NCI-H1694 (cell line): Measurements from ENCODE around the gene GDF9.
A peak's percentile ranks its signal among the peaks of the same experiment; 100 is the strongest.

Experiments used
- DNase-seq: peaks from one replicate; lab custom pipeline; 2025; lab: John Stamatoyannopoulos, UW

Gene GDF9

DNA sequence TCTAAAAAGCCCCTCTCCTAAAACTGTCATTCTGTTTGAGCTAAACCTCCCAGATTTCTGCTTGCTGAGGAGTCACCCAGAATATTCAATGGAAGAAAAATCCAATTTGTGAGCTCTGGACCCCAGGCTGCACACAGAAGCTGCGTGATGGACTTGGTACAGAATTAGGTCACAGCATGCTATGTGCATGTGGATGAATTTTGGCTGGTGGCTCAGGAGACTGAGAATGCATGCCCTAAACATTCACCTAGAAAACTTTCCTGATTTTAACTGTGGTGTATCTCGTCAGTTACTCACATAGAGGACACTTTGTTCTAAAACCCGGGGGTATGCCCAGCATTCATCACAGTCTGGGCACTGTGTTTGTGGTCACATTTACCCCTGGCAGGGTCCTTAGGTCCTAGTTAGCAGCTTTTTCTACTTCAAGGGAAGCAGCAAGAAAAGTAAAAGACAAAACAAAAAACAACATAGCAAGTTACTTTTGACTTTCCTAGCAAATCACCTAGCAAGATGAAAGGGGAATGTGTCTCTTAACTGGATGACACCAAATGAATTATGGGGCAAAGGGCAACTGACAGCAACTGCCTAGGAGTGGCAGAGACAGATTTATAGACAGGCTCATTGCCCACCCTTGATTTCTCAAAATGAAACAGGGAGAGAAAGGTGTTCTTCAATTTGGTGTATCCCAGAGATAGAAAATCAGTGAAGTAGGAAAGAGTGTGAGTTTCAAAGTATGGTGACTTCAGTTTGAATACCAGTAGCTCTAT lies 27.6 kb downstream of the GDF9 start:
- DNase-seq: no peak

DNA sequence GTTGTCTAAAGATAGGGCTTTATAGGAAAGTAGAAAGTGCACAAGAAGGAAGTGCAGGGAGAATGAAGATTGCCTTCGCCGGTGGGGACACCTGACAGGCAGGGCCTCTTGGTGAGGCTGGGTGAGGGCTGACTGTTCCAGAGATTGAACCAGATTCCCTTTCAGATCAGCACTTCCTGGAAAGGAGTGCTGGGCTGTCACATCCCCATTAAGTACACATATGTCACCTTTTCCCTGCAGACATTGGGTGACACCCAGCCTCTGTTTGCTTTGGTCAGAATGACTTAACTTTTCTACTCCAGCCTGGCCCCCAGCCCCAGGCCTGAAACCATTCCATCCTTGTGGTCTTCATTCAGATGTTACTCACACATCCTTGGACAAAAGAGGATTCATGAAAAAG lies 28.4 kb downstream of the GDF9 start:
- no peak for DNase-seq

GRCh38 chr5:132836852-132837251 lies 29.4 kb downstream of the GDF9 start:
- no peak for DNase-seq

- no peak for DNase-seq
Observed at GRCh38 chr5:132834057-132834456, 32.2 kb downstream of the GDF9 start.

DNA sequence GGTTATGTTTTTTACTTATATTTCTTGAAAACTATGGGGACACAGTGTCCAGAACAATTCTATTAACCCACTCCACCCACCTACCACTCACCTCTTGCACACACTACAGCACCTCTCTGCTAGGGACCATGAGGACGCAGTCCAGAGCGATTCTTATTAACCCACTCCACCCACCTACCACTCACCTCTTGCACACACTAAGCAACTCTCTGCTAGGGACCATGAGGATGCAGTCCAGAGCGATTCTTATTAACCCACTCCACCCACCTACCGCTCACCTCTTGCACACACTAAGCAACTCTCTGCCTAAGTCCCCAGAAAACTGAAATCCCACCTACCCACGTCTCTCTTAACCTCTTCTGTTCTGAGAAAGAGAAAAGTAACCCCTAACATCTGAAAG lies 33.7 kb downstream of the GDF9 start:
- no peak for DNase-seq

DNA sequence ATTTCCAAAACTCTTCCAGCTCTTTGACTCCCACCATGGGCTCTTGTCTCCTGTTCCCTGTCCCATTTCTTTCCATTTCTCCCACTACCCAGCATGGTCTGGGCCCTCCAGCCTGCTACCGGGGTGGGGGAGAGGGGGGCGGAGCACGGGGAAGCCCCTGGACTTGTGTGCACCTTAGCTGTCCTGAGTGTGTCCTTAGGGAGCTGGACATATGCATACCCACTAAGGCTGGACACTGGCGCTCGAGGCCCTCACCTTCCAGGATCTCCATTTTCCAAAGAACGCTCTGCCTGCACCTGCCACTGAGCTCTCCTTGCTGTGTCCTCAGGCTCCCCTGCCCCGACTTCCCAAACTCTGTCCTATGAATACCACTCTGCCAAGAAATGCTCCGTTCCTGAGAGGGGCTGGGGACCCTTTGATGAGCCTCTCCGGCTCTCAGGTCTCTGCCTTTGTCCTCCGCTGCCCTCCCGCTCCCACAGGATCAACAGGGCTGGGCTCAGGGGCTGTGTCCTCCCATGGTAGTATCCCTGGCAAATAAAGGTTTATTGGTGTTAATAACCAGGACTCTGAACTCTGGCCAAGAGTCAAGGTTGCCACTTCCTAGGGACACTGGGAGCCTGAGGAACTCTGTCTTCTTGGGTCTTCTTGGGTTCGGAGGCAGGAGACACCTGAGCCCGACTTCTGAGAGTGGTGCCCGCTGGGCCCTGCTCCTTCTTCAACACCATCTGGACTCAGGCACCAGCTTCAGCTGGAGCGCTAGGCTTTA lies 35.0 kb downstream of the GDF9 start:
- DNase-seq: no peak

GRCh38 chr5:132830436-132831094 lies 35.7 kb downstream of the GDF9 start, which contains the start of gene SHROOM1:
Gene SHROOM1 (minus strand): TSS chr5:132830647. CDS start chr5:132826140, 4,507 bp downstream.
- no peak for DNase-seq

- DNase-seq: peak; percentile 21
Observed at GRCh38 chr5:132829742-132830435, 36.4 kb downstream of the GDF9 start.

DNA sequence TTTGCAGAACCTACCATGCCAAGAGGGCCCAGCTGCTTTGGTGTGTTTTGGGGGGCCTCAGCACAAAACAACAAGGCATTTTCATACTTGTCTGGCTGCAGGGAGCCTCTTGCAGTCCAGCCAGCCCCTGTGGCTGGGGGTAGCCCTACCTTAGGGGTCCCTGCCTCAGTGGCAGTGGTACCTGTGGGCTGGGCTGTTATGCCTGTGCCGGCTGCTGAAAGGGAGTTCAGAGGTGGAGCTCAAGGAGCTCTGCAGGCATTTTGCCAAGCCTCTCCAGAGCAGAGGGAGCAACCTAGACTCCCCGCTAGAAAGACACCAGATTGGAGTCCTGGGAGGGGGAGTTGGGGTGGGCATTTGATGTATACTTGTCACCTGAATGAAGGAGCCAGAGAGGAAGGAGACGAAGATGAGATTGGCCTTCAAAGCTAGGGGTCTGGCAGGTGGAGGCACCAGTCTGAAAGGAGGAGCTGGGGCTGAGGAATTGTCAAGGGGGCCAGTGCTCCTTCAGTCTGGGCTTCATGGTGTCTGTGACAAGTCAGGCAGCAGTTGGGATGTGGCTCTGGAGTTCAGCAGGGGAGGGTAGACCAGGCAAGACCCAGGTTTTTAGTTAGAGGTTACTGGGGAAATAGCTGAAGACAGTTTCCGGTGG lies 37.3 kb downstream of the GDF9 start:
- no peak for DNase-seq

GRCh38 chr5:132827943-132828673 lies 38.2 kb downstream of the GDF9 start:
- no peak for DNase-seq

GRCh38 chr5:132826424-132827082 lies 39.7 kb downstream of the GDF9 start:
- DNase-seq: no peak

DNA sequence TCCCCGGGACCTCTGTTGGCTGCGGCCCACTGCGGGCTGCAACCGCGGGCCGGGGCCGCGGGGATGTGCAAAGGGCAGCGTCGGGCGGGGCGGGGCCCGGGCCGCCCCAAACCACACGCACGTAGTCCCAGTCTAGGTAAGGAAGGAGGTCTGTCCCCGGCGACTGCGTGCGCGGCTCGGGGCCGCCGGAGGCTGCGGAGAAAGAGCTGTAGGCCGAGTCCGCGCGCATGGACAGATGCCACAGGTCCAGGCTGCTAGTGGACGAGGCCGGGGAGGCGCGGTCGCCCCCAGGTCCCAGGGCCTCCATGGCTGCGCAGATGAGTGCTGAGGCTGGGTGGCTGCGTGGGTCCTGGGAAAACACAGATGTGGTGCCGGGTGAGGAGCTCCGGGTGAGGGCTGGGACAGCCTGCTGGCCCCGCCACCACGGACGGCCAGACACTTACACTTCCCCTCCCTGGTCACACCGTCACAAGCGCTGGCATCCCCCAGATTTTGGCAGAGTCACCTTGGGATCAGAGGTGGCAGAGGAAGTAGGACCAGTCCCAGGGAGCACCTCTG lies 40.4 kb downstream of the GDF9 start:
- DNase-seq: no peak

- DNase-seq: no peak
Observed at GRCh38 chr5:132825033-132825833, 41.0 kb downstream of the GDF9 start.

GRCh38 chr5:132824426-132824825 lies 41.8 kb downstream of the GDF9 start:
- DNase-seq: no peak

DNA sequence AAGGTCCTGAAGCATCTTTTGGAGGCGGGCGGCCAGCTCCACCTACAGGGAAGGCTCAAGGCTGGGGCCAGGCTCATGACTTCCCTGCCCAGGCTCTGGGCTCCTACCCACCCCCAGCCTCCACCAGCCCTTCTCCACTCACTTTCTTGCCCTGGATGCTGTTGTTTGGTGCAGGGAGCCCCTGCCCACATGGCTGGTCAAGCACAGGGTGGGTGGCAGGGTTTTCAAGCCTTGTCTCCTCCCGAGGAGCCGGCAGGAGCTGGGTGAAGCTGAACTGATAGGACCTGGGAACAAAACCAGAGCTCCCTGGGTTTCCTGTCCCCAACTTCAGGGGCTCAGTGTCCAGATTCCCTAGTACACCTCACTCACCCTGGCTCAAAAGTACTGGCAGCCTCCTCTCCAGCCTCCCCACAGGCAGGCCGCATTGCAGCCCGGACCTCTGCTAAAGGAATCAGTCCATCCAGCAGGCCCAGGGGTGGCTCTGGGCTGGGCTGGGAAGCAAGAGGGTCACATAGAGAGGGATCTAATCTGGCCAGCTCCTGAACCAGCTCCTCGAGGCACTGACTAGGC lies 42.7 kb downstream of the GDF9 start:
- no peak for DNase-seq

- DNase-seq: no peak
Observed at GRCh38 chr5:132822650-132823480, 43.4 kb downstream of the GDF9 start.

- peak; percentile 71 for DNase-seq
Observed at GRCh38 chr5:132821791-132822190, 44.5 kb downstream of the GDF9 start.

GRCh38 chr5:132821350-132821749 lies 44.9 kb downstream of the GDF9 start:
- no peak for DNase-seq
